Measurements from ENCODE around the gene ZNF540. TPM values are rescaled to one million over a fixed set of nuclear protein-coding genes. Genes with fewer than 3 reads are reported as not detected.
A peak's percentile ranks its signal among the peaks of the same experiment; 100 is the strongest.

Gene ZNF540
- total and polyA plus RNA-seq, 2 experiments from 2014 or later = 1.7 to 1.9 TPM

- Histone ChIP-seq H3K4me2 (no peak overlapping the region), H3K79me2 (peaks cover 4% of the 10 kb centered on the region), H2AFZ (no peak overlapping the region), H4K20me1 (ENCODE audit: insufficient read depth, poor library complexity, severe bottlenecking) (no peaks in the 10 kb centered on the region), H3K27me3 (no peaks in the 10 kb centered on the region), H3K9me2 (replicated peaks; ENCODE audit: insufficient read depth) (no peaks in the 10 kb centered on the region), H3K4me1 (ENCODE audit: insufficient read depth) (no peaks in the 10 kb centered on the region), H3K4me3 (no peak overlapping the region), H3K36me3 (replicated peaks; ENCODE audit: insufficient read depth, low read depth) (peaks cover 18% of the 10 kb centered on the region), H3K27ac (no peak overlapping the region), H3K9me3 (ENCODE audit: low read depth) (peaks cover 64% of the 10 kb centered on the region)
- DNase-seq (ENCODE audit: low spot score) = no peak
- 81% methylated on average over 2 of the region's 2 CpGs for WGBS (ENCODE audit: low lambda C conversion rate, missing lambda C conversion rate)
- TF ChIP-seq EZH2phosphoT487 (IDR thresholded peaks at IDR 0.05; ENCODE audit: low read depth, severe bottlenecking, unreplicated experiment) = no peak
- no peak for TF ChIP-seq CTCF (IDR thresholded peaks at IDR 0.05; ENCODE audit: poor library complexity)
- TF ChIP-seq EZH2 (IDR thresholded peaks at IDR 0.05; ENCODE audit: borderline replicate concordance) = no peak
Observed at GRCh38 chr19:37583340-37583739, 11.3 kb upstream of the ZNF540 start.

GRCh38 chr19:37593996-37594303 lies 726 bp upstream of the ZNF540 start:
- peaks cover 5% of the 10 kb centered on the region for H3K9me3 ChIP-seq (ENCODE audit: low read depth)

GRCh38 chr19:37594982-37595382 lies 306 bp downstream of the ZNF540 start:
- Histone ChIP-seq H3K4me1 (ENCODE audit: insufficient read depth) (peaks cover 14% of the 10 kb centered on the region), H3K4me2 (peak overlapping the region; percentile 83), H3K9me2 (replicated peaks; ENCODE audit: insufficient read depth) (no peaks in the 10 kb centered on the region), H3K27me3 (no peaks in the 10 kb centered on the region), H2AFZ (peak overlapping the region; percentile 77), H3K9me3 (ENCODE audit: low read depth) (no peaks in the 10 kb centered on the region), H3K4me3 (peak overlapping the region; percentile 46), H3K36me3 (replicated peaks; ENCODE audit: insufficient read depth, low read depth) (no peaks in the 10 kb centered on the region), H3K27ac (peak overlapping the region; percentile 94), H4K20me1 (ENCODE audit: insufficient read depth, poor library complexity, severe bottlenecking) (no peaks in the 10 kb centered on the region), H3K79me2 (peaks cover 26% of the 10 kb centered on the region)
- TF ChIP-seq EZH2 (IDR thresholded peaks at IDR 0.05; ENCODE audit: borderline replicate concordance) (no peak), CTCF (IDR thresholded peaks at IDR 0.05; ENCODE audit: poor library complexity) (no peak), EZH2phosphoT487 (IDR thresholded peaks at IDR 0.05; ENCODE audit: low read depth, severe bottlenecking, unreplicated experiment) (no peak)
- DNase-seq (ENCODE audit: low spot score) = peak; percentile 68
- WGBS (ENCODE audit: low lambda C conversion rate, missing lambda C conversion rate) = 1% methylated on average over 20 of the region's 20 CpGs

More at GRCh38 chr19:37593996-37594303, 726 bp upstream of the ZNF540 start:
- peak overlapping the region; percentile 94 for H3K27ac ChIP-seq
- H2AFZ ChIP-seq = peak overlapping the region; percentile 86
- H3K4me1 ChIP-seq (ENCODE audit: insufficient read depth) = peaks cover 14% of the 10 kb centered on the region
- H3K4me3 ChIP-seq = peak overlapping the region; percentile 68
- 9% methylated on average over 9 of the region's 9 CpGs for WGBS (ENCODE audit: low lambda C conversion rate, missing lambda C conversion rate)
- H3K9me2 ChIP-seq (replicated peaks; ENCODE audit: insufficient read depth) = no peaks in the 10 kb centered on the region
- H3K4me2 ChIP-seq = peak overlapping the region; percentile 88
- DNase-seq (ENCODE audit: low spot score) = no peak
- H3K27me3 ChIP-seq = no peaks in the 10 kb centered on the region
- H3K79me2 ChIP-seq = peaks cover 26% of the 10 kb centered on the region
- H4K20me1 ChIP-seq (ENCODE audit: insufficient read depth, poor library complexity, severe bottlenecking) = no peaks in the 10 kb centered on the region
- H3K36me3 ChIP-seq (replicated peaks; ENCODE audit: insufficient read depth, low read depth) = no peaks in the 10 kb centered on the region
- no peak for TF ChIP-seq EZH2phosphoT487 (IDR thresholded peaks at IDR 0.05; ENCODE audit: low read depth, severe bottlenecking, unreplicated experiment)
- no peak for TF ChIP-seq EZH2 (IDR thresholded peaks at IDR 0.05; ENCODE audit: borderline replicate concordance)
- no peak for TF ChIP-seq CTCF (IDR thresholded peaks at IDR 0.05; ENCODE audit: poor library complexity)

Measured in hepatocyte (in vitro differentiated cells).